Fibroblast of the aortic adventitia (primary cell): ENCODE results near the gene MARCHF9. TPM values are rescaled to one million over a fixed set of nuclear protein-coding genes. Genes with fewer than 3 reads are reported as not detected.

Source experiments
- DNase-seq: peaks from one replicate; pipeline ENCODE4 v3.0.0-alpha.2; 2010; ENCODE audit warnings: low read depth
- H3K4me3 ChIP-seq: 2 replicates; pipeline ENCODE4 v1.5.1; 2011; ENCODE audit warnings: low read depth, mild to moderate bottlenecking, control low read depth, low read length, moderate library complexity
- CTCF ChIP-seq: IDR thresholded peaks from 2 replicates; pipeline ENCODE4 v1.5.1; 2011; ENCODE audit warnings: mild to moderate bottlenecking, low read length, control low read depth, inconsistent platforms; ENCODE audit not compliant: insufficient read depth
- total RNA-seq: library from RNA; depleted of rRNA; stranded (reverse); fragments of >200 nt; gene quantifications from 2 replicates; pipeline ENCODE4 v1.2.3, GENCODE V29; 2012; ENCODE audit warnings: low replicate concordance

MARCHF9 gene
- total RNA-seq, 1 donor, result 2.1 TPM

GRCh38 chr12:57735952-57736740 lies 18.8 kb upstream of the MARCHF9 start:
- DNase-seq, result no peak
- TF ChIP-seq CTCF, result peak; percentile 31
- H3K4me3 ChIP-seq, result peak overlapping the region; percentile 13

- H3K4me3 ChIP-seq, result no peak overlapping the region
- no peak for TF ChIP-seq CTCF
- DNase-seq, result no peak
These were observed 18.0 kb upstream of the MARCHF9 start for GRCh38 chr12:57736741-57737466.

- peak overlapping the region; percentile 42 for H3K4me3 ChIP-seq
- no peak for DNase-seq
- peak; percentile 38 for TF ChIP-seq CTCF
These were observed 17.1 kb upstream of the MARCHF9 start for GRCh38 chr12:57737467-57738460.

DNA sequence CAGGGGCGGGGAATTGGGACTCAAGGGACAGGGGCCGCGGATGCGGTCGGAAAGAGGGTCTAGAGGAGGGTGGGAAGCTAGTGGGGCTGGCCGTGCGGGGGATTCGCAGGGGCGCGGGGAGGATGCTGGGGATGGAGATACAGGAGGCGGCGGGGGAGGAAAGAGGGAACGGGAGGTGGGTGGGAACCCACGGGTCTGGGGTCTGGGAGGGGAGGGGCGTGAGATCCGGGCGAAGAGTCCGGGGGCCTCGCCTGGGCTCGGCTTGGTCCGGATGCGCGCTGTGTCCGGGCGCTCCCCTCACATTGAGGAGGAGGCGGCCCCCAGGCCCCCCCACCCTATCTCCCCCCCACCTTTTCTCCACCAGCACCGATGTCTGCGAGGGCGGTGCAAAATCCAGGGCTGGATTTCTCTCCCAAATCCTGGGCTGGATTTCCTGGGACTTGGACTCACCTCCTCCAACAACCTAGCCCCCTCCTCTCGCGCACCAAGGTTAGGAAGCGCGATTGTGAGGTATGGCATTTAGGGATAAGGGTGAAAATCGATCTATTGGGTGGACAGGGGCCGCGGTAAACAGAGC lies 16.2 kb upstream of the MARCHF9 start, which contains the start of gene AGAP2:
TSS of gene AGAP2 (minus strand) at position 82 of the 577 bp plus-strand sequence. CDS start 496 bp downstream, outside the sequence.
- no peak for DNase-seq
- H3K4me3 ChIP-seq, result peak within 1 kb of the TSS; percentile 42
- no peak for TF ChIP-seq CTCF

GRCh38 chr12:57739387-57739786 lies 15.5 kb upstream of the MARCHF9 start:
- DNase-seq, result no peak
- no peak overlapping the region for H3K4me3 ChIP-seq
- no peak for TF ChIP-seq CTCF
